OCI-LY7 (cell line): Measurements from ENCODE around the gene PPARG. TPM values are rescaled to one million over a fixed set of nuclear protein-coding genes. Genes with fewer than 3 reads are reported as not detected.

Experiments used
- BruUV-seq: library from RNA; stranded (reverse); fragments of 400-500 nt; replicated peaks from 2 replicates; lab custom pipeline; 2021; lab: Mats Ljungman, UMichigan
- CTCF ChIA-PET: fragments of 300-600 bp; sonication (Branson Sonifier 250); formaldehyde crosslinking; loops from one replicate; lab custom pipeline; 2022; ENCODE audit warnings: antibody characterized with exemption; ENCODE audit not compliant: unreplicated experiment; lab: Charles Lee
- POLR2A ChIA-PET: fragments of 300-600 bp; sonication (Branson Sonifier 250); formaldehyde crosslinking; loops from one replicate; lab custom pipeline; 2022; ENCODE audit warnings: antibody characterized with exemption; lab: Charles Lee
- DNase-seq: peaks from one replicate; pipeline ENCODE4 v3.0.0-alpha.2; 2015; ENCODE audit warnings: low spot score
- H2AFZ ChIP-seq: fragments of 200-600 bp; sonication (generic), shearing (Covaris generic); 2 replicates; pipeline ENCODE4 v1.6.1; 2014; ENCODE audit warnings: mild to moderate bottlenecking, antibody characterized with exemption, low read length, moderate library complexity
- H3K27ac ChIP-seq: fragments of 200-600 bp; sonication (generic); 2 replicates; pipeline ENCODE4 v1.5.1; 2014; ENCODE audit warnings: mixed run types, low read depth, mild to moderate bottlenecking, moderate library complexity, low read length, inconsistent platforms; ENCODE audit not compliant: poor library complexity, severe bottlenecking
- H3K36me3 ChIP-seq: fragments of 200-600 bp; sonication (generic); 2 replicates; pipeline ENCODE4 v1.6.1; 2014; ENCODE audit warnings: mild to moderate bottlenecking, antibody characterized with exemption, low read length, moderate library complexity, mixed read lengths; ENCODE audit not compliant: insufficient read depth
- H3K4me1 ChIP-seq: fragments of 200-600 bp; sonication (generic); 2 replicates; pipeline ENCODE4 v1.5.1; 2014; ENCODE audit warnings: mild to moderate bottlenecking, low read length; ENCODE audit not compliant: insufficient read depth, poor library complexity, severe bottlenecking
- H3K4me2 ChIP-seq: fragments of 200-600 bp; sonication (generic); 2 replicates; pipeline ENCODE4 v1.6.1; 2014; ENCODE audit warnings: mild to moderate bottlenecking, low read length
- H3K4me3 ChIP-seq: fragments of 200-600 bp; sonication (generic); 2 replicates; pipeline ENCODE4 v1.5.1; 2014; ENCODE audit warnings: mild to moderate bottlenecking, low read depth, low read length; ENCODE audit not compliant: poor library complexity, severe bottlenecking
- H3K79me2 ChIP-seq: fragments of 200-600 bp; sonication (generic); 2 replicates; pipeline ENCODE4 v1.6.1; 2016; ENCODE audit warnings: low read depth, mild to moderate bottlenecking, low read length, moderate library complexity, mixed read lengths; ENCODE audit not compliant: insufficient read depth
- H3K9me2 ChIP-seq: fragments of 200-600 bp; sonication (generic); 2 replicates; pipeline ENCODE4 v1.6.1; 2016; ENCODE audit warnings: mild to moderate bottlenecking, low read length, mixed read lengths; ENCODE audit not compliant: insufficient read depth
- H3K9me3 ChIP-seq: fragments of 200-600 bp; sonication (generic); 2 replicates; pipeline ENCODE4 v1.6.1; 2014; ENCODE audit warnings: mild to moderate bottlenecking, mixed run types, low read length, mixed read lengths
- H4K20me1 ChIP-seq: fragments of 200-600 bp; sonication (generic); 2 replicates; pipeline ENCODE4 v1.6.1; 2014; ENCODE audit warnings: mild to moderate bottlenecking, antibody characterized with exemption, low read length, moderate library complexity, mixed read lengths; ENCODE audit not compliant: insufficient read depth
- EZH2phosphoT487 ChIP-seq: fragments of 200-600 bp; sonication (generic); IDR thresholded peaks from 2 replicates; pipeline ENCODE4 v1.6.1; 2018; ENCODE audit warnings: low read depth, borderline replicate concordance, mild to moderate bottlenecking, mixed run types, antibody characterized with exemption, low read length, moderate library complexity, mixed read lengths
- intact Hi-C: fragments of 100-400 bp; cut with micrococcal nuclease; formaldehyde crosslinking; loops from one replicate; pipeline ENCODE4 v1.10.0; 2022; ENCODE audit not compliant: unreplicated experiment
- total RNA-seq, 2 experiments: library from RNA; depleted of rRNA in 1 of 2; stranded (reverse); fragments of >200 nt in 1 of 2; shearing (Covaris generic) in 1 of 2; gene quantifications; 2 replicates each; pipeline ENCODE4 v1.2.3, GENCODE V29; 2014 to 2022
- TF ChIP-seq, protein P1 (sequence below): fragments of 200-600 bp; sonication (generic); conservative IDR thresholded peaks from 2 replicates; pipeline ENCODE4 v1.5.1; 2014; ENCODE audit warnings: mild to moderate bottlenecking, antibody characterized with exemption, low read length, moderate library complexity, mixed read lengths

The PPARG gene
- total RNA-seq, 2 experiments from 2014 or later = not detected

- POLR2A ChIA-PET = no interaction called here
- H3K4me2 ChIP-seq = no peak overlapping the region
- H3K4me3 ChIP-seq = no peak overlapping the region
These were observed 46.6 kb downstream of the PPARG start for GRCh38 chr3:12335421-12335820.

GRCh38 chr3:12336099-12336498 lies 47.2 kb downstream of the PPARG start:
- intact Hi-C loops = no loop called here
- H4K20me1 ChIP-seq = no peaks in the 10 kb centered on the region
- ChIA-PET CTCF (no interaction called here), POLR2A (interaction anchor here (0.9 kb wide), 1 partner anchor 12 kb away, joined by 5 read pairs; no protein-coding TSS in a partner anchor)
- H3K79me2 ChIP-seq = no peaks in the 10 kb centered on the region
- H3K36me3 ChIP-seq = no peaks in the 10 kb centered on the region
- no peak for DNase-seq
- no peak overlapping the region for H3K27ac ChIP-seq
- no peaks in the 10 kb centered on the region for H3K9me2 ChIP-seq
- no peak overlapping the region for H3K4me3 ChIP-seq
- H3K4me1 ChIP-seq = no peaks in the 10 kb centered on the region
- no TSS peak for BruUV-seq
- no peak overlapping the region for H2AFZ ChIP-seq
- TF ChIP-seq, protein P1, sequence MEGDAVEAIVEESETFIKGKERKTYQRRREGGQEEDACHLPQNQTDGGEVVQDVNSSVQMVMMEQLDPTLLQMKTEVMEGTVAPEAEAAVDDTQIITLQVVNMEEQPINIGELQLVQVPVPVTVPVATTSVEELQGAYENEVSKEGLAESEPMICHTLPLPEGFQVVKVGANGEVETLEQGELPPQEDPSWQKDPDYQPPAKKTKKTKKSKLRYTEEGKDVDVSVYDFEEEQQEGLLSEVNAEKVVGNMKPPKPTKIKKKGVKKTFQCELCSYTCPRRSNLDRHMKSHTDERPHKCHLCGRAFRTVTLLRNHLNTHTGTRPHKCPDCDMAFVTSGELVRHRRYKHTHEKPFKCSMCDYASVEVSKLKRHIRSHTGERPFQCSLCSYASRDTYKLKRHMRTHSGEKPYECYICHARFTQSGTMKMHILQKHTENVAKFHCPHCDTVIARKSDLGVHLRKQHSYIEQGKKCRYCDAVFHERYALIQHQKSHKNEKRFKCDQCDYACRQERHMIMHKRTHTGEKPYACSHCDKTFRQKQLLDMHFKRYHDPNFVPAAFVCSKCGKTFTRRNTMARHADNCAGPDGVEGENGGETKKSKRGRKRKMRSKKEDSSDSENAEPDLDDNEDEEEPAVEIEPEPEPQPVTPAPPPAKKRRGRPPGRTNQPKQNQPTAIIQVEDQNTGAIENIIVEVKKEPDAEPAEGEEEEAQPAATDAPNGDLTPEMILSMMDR = no peak
- no peak for TF ChIP-seq EZH2phosphoT487
- no peaks in the 10 kb centered on the region for H3K9me3 ChIP-seq
- H3K4me2 ChIP-seq = no peak overlapping the region

More at GRCh38 chr3:12335421-12335820, 46.6 kb downstream of the PPARG start:
- TF ChIP-seq, protein P1 = no peak
- TF ChIP-seq EZH2phosphoT487 = no peak
- Histone ChIP-seq H3K4me1 (no peaks in the 10 kb centered on the region), H3K79me2 (no peaks in the 10 kb centered on the region), H4K20me1 (no peaks in the 10 kb centered on the region), H2AFZ (no peak overlapping the region), H3K9me3 (no peaks in the 10 kb centered on the region), H3K36me3 (no peaks in the 10 kb centered on the region), H3K9me2 (no peaks in the 10 kb centered on the region), H3K27ac (no peak overlapping the region)
- no TSS peak for BruUV-seq
- DNase-seq = no peak
- CTCF ChIA-PET = no interaction called here
- intact Hi-C loops = no loop called here

DNA sequence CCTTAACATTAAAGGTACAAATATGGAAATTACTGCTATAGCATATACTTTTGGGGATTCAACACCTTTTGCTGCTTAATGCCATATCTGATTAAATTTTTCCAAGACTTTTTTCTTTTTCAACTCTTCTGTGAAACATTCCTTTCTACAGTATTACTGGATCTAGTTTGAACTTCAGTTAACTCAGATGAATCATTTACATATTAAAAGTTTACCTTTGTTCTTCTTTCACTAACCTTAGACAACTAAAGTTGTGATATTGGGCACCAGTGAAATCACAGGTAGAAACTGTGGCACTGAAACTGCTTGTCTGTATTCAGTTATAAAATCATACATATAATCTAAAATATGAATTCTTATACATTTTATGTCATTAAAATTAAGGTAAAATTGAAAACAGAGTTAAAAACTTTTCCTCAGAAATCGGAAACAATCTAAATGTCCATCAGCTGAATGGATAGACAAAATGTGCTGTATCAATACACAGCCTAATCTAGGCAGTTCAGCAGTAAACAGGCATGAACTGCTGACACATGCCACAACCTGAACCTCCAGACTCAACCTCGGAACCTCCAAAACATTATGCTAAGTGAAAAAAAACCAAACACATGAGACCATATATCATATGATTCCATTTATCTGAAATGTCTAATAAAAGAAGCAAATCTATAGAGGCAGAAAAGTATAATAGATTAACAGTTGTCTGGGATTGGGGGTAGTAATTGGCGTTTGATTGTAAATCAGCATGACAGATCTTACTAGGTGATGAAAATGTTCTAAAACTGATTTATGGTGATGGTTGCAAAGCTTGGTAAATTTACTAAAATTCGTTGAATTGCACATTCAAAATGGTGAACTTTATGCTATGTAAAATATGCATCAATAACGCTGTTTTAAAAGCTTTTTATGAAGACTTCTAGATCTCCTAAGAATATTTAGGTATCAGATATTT lies 50.0 kb downstream of the PPARG start:
- Histone ChIP-seq H3K4me2 (no peak overlapping the region), H3K4me3 (no peak overlapping the region), H3K79me2 (no peaks in the 10 kb centered on the region), H3K36me3 (no peaks in the 10 kb centered on the region), H3K9me2 (no peaks in the 10 kb centered on the region), H3K27ac (no peak overlapping the region), H3K9me3 (no peaks in the 10 kb centered on the region), H3K4me1 (no peaks in the 10 kb centered on the region), H4K20me1 (no peaks in the 10 kb centered on the region), H2AFZ (no peak overlapping the region)
- intact Hi-C loops = no loop called here
- DNase-seq = no peak
- no peak for TF ChIP-seq EZH2phosphoT487
- TF ChIP-seq, protein P1 = no peak
- POLR2A ChIA-PET = interaction anchor here (0.6 kb wide), 1 partner anchor 57 kb away, joined by 3 read pairs; no protein-coding TSS in a partner anchor
- CTCF ChIA-PET = no interaction called here
- no TSS peak for BruUV-seq
